Tibial nerve (tissue), 4 donors: ENCODE data around the gene MRPL4.
"Not testable (repeated sequence)": the region's sequence is repeated elsewhere in the genome, so short reads cannot be mapped to it uniquely, and the experiment has no call there.

Experiments used
- CTCF ChIP-seq, 5 experiments: fragments of 200-600 bp in 3 of 5; fragments of 450-650 bp in 2 of 5; sonication (generic) in 3 of 5; IDR thresholded peaks; one replicate each; pipeline ENCODE4 v1.5.1; 2016 to 2019; ENCODE audit warnings: antibody characterized with exemption in 5 of 5, mild to moderate bottlenecking in 3 of 5, moderate library complexity in 2 of 5
- EP300 ChIP-seq, 2 donors: sonication (generic); formaldehyde crosslinking; IDR thresholded peaks; one replicate each; pipeline ENCODE4 v1.6.1; 2017; ENCODE audit warnings: antibody characterized with exemption in 2 of 2, mild to moderate bottlenecking in 1 of 2
- POLR2A ChIP-seq, 2 donors: fragments of 450-650 bp; IDR thresholded peaks; one replicate each; pipeline ENCODE4 v1.6.1; 2017; ENCODE audit warnings: antibody characterized with exemption in 2 of 2, mild to moderate bottlenecking in 2 of 2, moderate library complexity in 2 of 2

GRCh38 chr19:10241826-10242449, 10.1 kb upstream of the MRPL4 start:
- TF ChIP-seq CTCF, POLR2A, EP300 (IDR thresholded peaks at IDR 0.05): not testable (repeated sequence)
